Keratinocyte (primary cell): ENCODE results near the gene HERC4. TPM values are rescaled to one million over a fixed set of nuclear protein-coding genes. Genes with fewer than 3 reads are reported as not detected.

Experiments used
- DNase-seq: peaks from one replicate; pipeline ENCODE4 v3.0.0-alpha.2; 2011; ENCODE audit warnings: low read depth, missing footprints, low spot score
- FAIRE-seq: peaks from 2 replicates; lab custom pipeline; 2011; peaks lifted over from hg19 to GRCh38; lab: Jason Lieb, UNC
- H2AFZ ChIP-seq: 2 replicates; pipeline ENCODE4 v1.6.0; 2012; ENCODE audit warnings: low read length, control low read depth, inconsistent platforms; ENCODE audit not compliant: control insufficient read depth
- H3K27ac ChIP-seq: 2 replicates; pipeline ENCODE4 v1.5.1; 2011; ENCODE audit warnings: low read length; ENCODE audit not compliant: control insufficient read depth, insufficient read depth
- H3K27me3 ChIP-seq: 3 replicates; pipeline ENCODE4 v1.6.0; 2011; ENCODE audit warnings: low read length; ENCODE audit not compliant: control insufficient read depth, insufficient read depth; ENCODE audit errors: extremely low read depth
- H3K36me3 ChIP-seq, 2 experiments: 2 replicates in 1 of 2; 3 replicates in 1 of 2; pipeline ENCODE4 v1.5.1; 2011; ENCODE audit warnings: low read length in 2 of 2, mild to moderate bottlenecking in 1 of 2; ENCODE audit not compliant: control insufficient read depth in 2 of 2, insufficient read depth in 2 of 2; ENCODE audit errors: extremely low read depth in 1 of 2
- H3K4me1 ChIP-seq: 3 replicates; pipeline ENCODE4 v1.5.1; 2011; ENCODE audit warnings: low read length; ENCODE audit not compliant: control insufficient read depth, insufficient read depth; ENCODE audit errors: extremely low read depth
- H3K4me2 ChIP-seq: 3 replicates; pipeline ENCODE4 v1.6.0; 2011; ENCODE audit warnings: low read depth, low read length; ENCODE audit not compliant: control insufficient read depth, insufficient read depth; ENCODE audit errors: extremely low read depth
- H3K4me3 ChIP-seq, 3 experiments: fragments of 200-600 bp in 1 of 3; sonication (generic) in 1 of 3; 2 replicates in 2 of 3; 3 replicates in 1 of 3; pipeline ENCODE4 v1.5.1; 2011 to 2016; ENCODE audit warnings: low read length in 3 of 3, mild to moderate bottlenecking in 3 of 3, control low read depth in 2 of 3, inconsistent platforms in 1 of 3, low read depth in 1 of 3, mixed read lengths in 1 of 3, mixed run types in 1 of 3, moderate library complexity in 1 of 3; ENCODE audit not compliant: control insufficient read depth in 2 of 3, insufficient read depth in 2 of 3; ENCODE audit errors: extremely low read depth in 1 of 3
- H3K79me2 ChIP-seq: 2 replicates; pipeline ENCODE4 v1.6.0; 2012; ENCODE audit warnings: low read length; ENCODE audit not compliant: control insufficient read depth, insufficient read depth
- H3K9ac ChIP-seq: 3 replicates; pipeline ENCODE4 v1.6.0; 2011; ENCODE audit warnings: low read length; ENCODE audit not compliant: control insufficient read depth, insufficient read depth; ENCODE audit errors: extremely low read depth
- H3K9me1 ChIP-seq: 3 replicates; pipeline ENCODE4 v1.6.0; 2011; ENCODE audit warnings: low read length; ENCODE audit not compliant: control insufficient read depth, insufficient read depth; ENCODE audit errors: extremely low read depth
- H3K9me3 ChIP-seq: 2 replicates; pipeline ENCODE4 v1.5.1; 2012; ENCODE audit warnings: low read depth, low read length; ENCODE audit not compliant: control insufficient read depth
- H4K20me1 ChIP-seq: 3 replicates; pipeline ENCODE4 v1.6.0; 2011; ENCODE audit warnings: low read length; ENCODE audit not compliant: control insufficient read depth, insufficient read depth; ENCODE audit errors: extremely low read depth
- CTCF ChIP-seq, 3 experiments: IDR thresholded peaks in 1 of 3; conservative IDR thresholded peaks in 1 of 3; optimal IDR thresholded peaks in 1 of 3; 2 replicates in 2 of 3; 3 replicates in 1 of 3; pipeline versions ENCODE3 to v1.5.1; 2011; ENCODE audit warnings: low read length in 3 of 3, mild to moderate bottlenecking in 3 of 3, moderate library complexity in 2 of 3, control low read depth in 1 of 3, inconsistent platforms in 1 of 3; ENCODE audit not compliant: insufficient read depth in 2 of 3; ENCODE audit errors: extremely low read depth in 1 of 3
- EZH2 ChIP-seq: IDR thresholded peaks from one replicate; pipeline ENCODE4 v1.6.1; 2012; ENCODE audit warnings: inconsistent platforms, mild to moderate bottlenecking, low read length, moderate library complexity
- dilution Hi-C: fragments of 300-500 bp; cut with MboI; formaldehyde crosslinking; loops from one replicate; pipeline ENCODE4 v1.7.0; 2020; ENCODE audit warnings: low sequenced_read_pairs; ENCODE audit not compliant: extremely low pct_ligation_motif_present
- polyA plus RNA-seq, 5 experiments: library from polyadenylated mRNA; depleted of rRNA in 3 of 5; stranded (reverse) in 3 of 5; stranded (forward) in 1 of 5; unstranded in 1 of 5; fragments of >200 nt; gene quantifications; 1 replicate in 1 of 5; 2 replicates in 3 of 5; 3 replicates in 1 of 5; pipeline versions ENCODE4 v1.2.1 to v1.2.3, GENCODE V29; 2011 to 2012; ENCODE audit warnings: missing spikeins in 2 of 5, low read depth in 1 of 5, low replicate concordance in 1 of 5

Gene HERC4
- polyA plus RNA-seq, 1 donor (not counting 4 experiments of a cell fraction or from before 2014, with no cell fraction given) = 42.9 TPM

- H4K20me1 ChIP-seq = no peaks in the 10 kb centered on the region
- no peak for FAIRE-seq
Observed at GRCh38 chr10:68111584-68111983, 36.5 kb upstream of the HERC4 start.

GRCh38 chr10:68110027-68110426 lies 34.9 kb upstream of the HERC4 start:
- no peaks in the 10 kb centered on the region for H3K79me2 ChIP-seq
- peaks cover 20% of the 10 kb centered on the region for H3K4me1 ChIP-seq
- no peak overlapping the region for H2AFZ ChIP-seq
- no peaks in the 10 kb centered on the region for H3K27me3 ChIP-seq
- DNase-seq (no peak), FAIRE-seq (no peak)
- TF ChIP-seq CTCF (optimal IDR thresholded peaks at IDR 0.05 in 1 of 3, IDR thresholded peaks at IDR 0.05 in 1 of 3, conservative IDR thresholded peaks at IDR 0.05 in 1 of 3; ENCODE audit: extremely low read depth in 1 of 3, insufficient read depth in 2 of 3, low read length in 3 of 3) (no peak), EZH2 (no peak)
- no peaks in the 10 kb centered on the region for H4K20me1 ChIP-seq
- no peak overlapping the region for H3K4me3 ChIP-seq
- dilution Hi-C loops = no loop called here
- no peaks in the 10 kb centered on the region for H3K9me3 ChIP-seq
- no peak overlapping the region for H3K4me2 ChIP-seq
- H3K9me1 ChIP-seq = no peaks in the 10 kb centered on the region
- no peak overlapping the region for H3K27ac ChIP-seq
- H3K36me3 ChIP-seq = no peaks in the 10 kb centered on the region
- no peak overlapping the region for H3K9ac ChIP-seq

More at GRCh38 chr10:68111584-68111983, 36.5 kb upstream of the HERC4 start:
- Histone ChIP-seq H3K4me3 (no peak overlapping the region), H2AFZ (no peak overlapping the region), H3K27me3 (no peaks in the 10 kb centered on the region), H3K9me3 (no peaks in the 10 kb centered on the region), H3K4me2 (no peak overlapping the region), H3K4me1 (peaks cover 4% of the 10 kb centered on the region), H3K9ac (no peak overlapping the region), H3K27ac (no peak overlapping the region), H3K9me1 (no peaks in the 10 kb centered on the region), H3K36me3 (no peaks in the 10 kb centered on the region), H3K79me2 (no peaks in the 10 kb centered on the region)
- DNase-seq = no peak
- TF ChIP-seq CTCF (optimal IDR thresholded peaks at IDR 0.05 in 1 of 3, IDR thresholded peaks at IDR 0.05 in 1 of 3, conservative IDR thresholded peaks at IDR 0.05 in 1 of 3; ENCODE audit: extremely low read depth in 1 of 3, insufficient read depth in 2 of 3, low read length in 3 of 3) = no peak
- no peak for TF ChIP-seq EZH2
- dilution Hi-C loops = no loop called here
